ENCODE results near the gene PRR33. TPM values are rescaled to one million over a fixed set of nuclear protein-coding genes. Genes with fewer than 3 reads are reported as not detected.

Gene PRR33
- polyA plus RNA-seq, 2 of the 4 experiments (the other 2 are of a cell fraction) = not detected

DNA sequence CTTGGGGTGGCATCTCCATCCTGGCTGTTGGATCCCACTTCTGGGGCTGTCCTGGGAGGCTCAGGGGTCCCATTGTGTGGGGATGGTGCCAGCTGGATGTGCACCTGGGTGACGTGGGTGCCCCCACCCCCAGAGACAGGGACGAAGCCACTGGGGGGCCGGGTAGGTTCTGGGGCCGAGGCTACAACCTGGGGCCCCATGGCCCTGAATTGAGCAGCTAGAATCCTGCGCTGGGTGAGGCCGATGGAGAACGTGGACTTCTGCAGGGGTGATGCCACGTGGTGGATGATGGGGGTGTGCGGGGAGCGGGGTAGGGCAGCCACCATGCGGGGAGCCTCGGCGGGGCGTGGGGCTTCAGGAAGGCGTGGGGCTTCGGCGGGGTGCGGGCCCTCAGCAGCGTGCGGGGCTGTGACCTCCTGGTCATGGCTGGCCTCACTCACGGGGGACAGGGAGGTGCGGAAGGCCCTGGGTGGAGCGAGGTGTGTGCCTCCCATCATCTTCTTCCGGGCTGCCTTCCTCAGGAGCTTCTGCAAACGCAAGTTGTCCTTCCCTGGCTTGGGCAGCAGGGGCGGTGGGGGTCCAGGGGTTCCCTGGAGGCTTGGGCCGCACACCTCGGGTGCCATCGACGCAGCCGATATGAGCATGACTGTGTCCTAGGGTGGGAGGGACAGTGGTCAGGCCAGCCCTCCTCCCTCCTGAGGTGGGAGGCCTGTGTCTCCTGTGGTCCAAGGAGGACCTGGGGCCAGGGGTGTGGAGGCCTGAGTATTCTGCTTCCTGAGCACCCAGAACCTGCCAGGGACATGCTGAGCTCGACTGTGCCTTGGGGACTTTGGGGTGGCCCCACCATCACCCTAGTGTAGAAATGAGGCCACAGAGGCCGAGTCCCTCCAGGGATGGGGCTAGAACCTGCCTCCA, 1.5 kb downstream of the PRR33 start:
- ChIA-PET CTCF (interaction anchor here (0.8 to 3.4 kb wide), 12 partner anchors 8 to 261 kb away, joined by 3 to 18 read pairs (median 3); no protein-coding TSS in a partner anchor), POLR2A (no interaction called here)
- Histone ChIP-seq H3K4me2 (no peak overlapping the region), H3K4me1 (no peaks in the 10 kb centered on the region), H3K27ac (no peak overlapping the region), H3K4me3 (no peak overlapping the region), H3K9me3 (no peaks in the 10 kb centered on the region)
- no CpG with 5 or more reads among the region's 33 CpGs for WGBS (ENCODE audit: missing lambda C conversion rate)
- ATAC-seq (no peak), DNase-seq (ENCODE audit: low read depth in 1 of 2, low spot score in 1 of 2) (no peak), FAIRE-seq (no peak)
- TF ChIP-seq POLR2A (IDR thresholded peaks at IDR 0.05; ENCODE audit: low read length) (no peak), POLR2AphosphoS2 (conservative IDR thresholded peaks at IDR 0.05; ENCODE audit: low read length) (no peak), ZSCAN20 (CRISPR knock-in tag; IDR thresholded peaks at IDR 0.05) (no peak), RCOR1 (IDR thresholded peaks at IDR 0.05; ENCODE audit: low read depth, low read length) (no peak), JUN (IDR thresholded peaks at IDR 0.05) (no peak), HEYL (CRISPR knock-in tag; IDR thresholded peaks at IDR 0.05) (no peak), CHD4 (IDR thresholded peaks at IDR 0.05; ENCODE audit: borderline replicate concordance) (no peak), NFE2L2 (conservative IDR thresholded peaks at IDR 0.05; ENCODE audit: low read length) (no peak)
- TF ChIP-seq, protein P1, sequence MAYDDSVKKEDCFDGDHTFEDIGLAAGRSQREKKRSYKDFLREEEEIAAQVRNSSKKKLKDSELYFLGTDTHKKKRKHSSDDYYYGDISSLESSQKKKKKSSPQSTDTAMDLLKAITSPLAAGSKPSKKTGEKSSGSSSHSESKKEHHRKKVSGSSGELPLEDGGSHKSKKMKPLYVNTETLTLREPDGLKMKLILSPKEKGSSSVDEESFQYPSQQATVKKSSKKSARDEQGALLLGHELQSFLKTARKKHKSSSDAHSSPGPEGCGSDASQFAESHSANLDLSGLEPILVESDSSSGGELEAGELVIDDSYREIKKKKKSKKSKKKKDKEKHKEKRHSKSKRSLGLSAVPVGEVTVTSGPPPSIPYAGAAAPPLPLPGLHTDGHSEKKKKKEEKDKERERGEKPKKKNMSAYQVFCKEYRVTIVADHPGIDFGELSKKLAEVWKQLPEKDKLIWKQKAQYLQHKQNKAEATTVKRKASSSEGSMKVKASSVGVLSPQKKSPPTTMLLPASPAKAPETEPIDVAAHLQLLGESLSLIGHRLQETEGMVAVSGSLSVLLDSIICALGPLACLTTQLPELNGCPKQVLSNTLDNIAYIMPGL (CRISPR knock-in tag; IDR thresholded peaks at IDR 0.05; ENCODE audit: borderline replicate concordance) = no peak

DNA sequence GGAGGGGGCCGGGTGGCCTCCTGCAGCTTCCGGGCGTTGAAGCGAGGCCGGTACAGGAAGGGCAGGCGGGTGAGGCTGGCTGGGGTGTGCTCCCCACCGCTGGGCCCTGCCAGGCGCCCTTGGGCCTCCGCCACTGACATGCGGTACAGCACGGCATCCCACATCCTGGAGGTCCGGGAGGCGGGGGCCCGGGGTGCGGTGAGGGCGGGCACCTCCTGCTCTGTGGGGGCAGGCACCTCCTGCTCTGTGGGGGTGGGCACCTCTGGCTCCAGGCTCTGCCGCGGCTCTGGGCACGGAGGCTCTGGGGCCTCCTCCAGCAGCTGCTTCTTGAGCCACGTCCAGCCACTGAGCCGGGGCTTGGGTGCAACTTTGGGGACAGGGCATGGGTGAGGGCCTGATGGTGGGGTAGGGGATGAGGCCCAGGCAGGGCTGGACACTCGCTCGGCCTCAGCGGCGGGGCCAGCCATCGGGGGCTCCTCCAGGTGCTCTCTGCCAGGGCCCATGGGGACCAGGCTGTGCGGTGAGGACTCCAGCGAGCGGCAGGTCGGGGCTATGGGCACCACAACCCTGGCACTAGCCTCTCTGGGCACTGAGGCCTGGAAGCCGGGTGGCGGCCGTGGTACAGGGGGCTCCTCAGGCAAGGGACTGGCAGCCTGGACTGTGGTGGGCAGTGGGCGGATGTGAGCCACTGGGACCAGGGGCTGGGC, 2.3 kb downstream of the PRR33 start:
- ATAC-seq (no peak; a peak in 1 of 6 replicates), DNase-seq (ENCODE audit: low read depth in 1 of 2, low spot score in 1 of 2) (no peak), FAIRE-seq (no peak)
- ChIA-PET POLR2A (no interaction called here), CTCF (interaction anchor here (0.7 to 3.4 kb wide), 7 partner anchors 7 to 262 kb away, joined by 3 to 18 read pairs (median 4); no protein-coding TSS in a partner anchor)
- Histone ChIP-seq H3K4me2 (no peak overlapping the region), H3K4me3 (no peak overlapping the region), H3K4me1 (no peaks in the 10 kb centered on the region), H3K9me3 (no peaks in the 10 kb centered on the region), H3K27ac (no peak overlapping the region)
- 61% methylated on average over 27 of the region's 34 CpGs for WGBS (ENCODE audit: missing lambda C conversion rate)
- TF ChIP-seq CEBPB (IDR thresholded peaks at IDR 0.05) (no peak), ZC3H11A (IDR thresholded peaks at IDR 0.05) (no peak), RCOR1 (IDR thresholded peaks at IDR 0.05; ENCODE audit: low read depth, low read length) (no peak), POLR2AphosphoS2 (conservative IDR thresholded peaks at IDR 0.05; ENCODE audit: low read length) (no peak), TFCP2L1 (CRISPR knock-in tag; IDR thresholded peaks at IDR 0.05) (no peak), ESRRA (IDR thresholded peaks at IDR 0.05; ENCODE audit: borderline replicate concordance, low read length) (no peak), EHF (CRISPR knock-in tag; IDR thresholded peaks at IDR 0.05) (no peak), TP53 (CRISPR knock-in tag; IDR thresholded peaks at IDR 0.05) (no peak), SREBF2 (IDR thresholded peaks at IDR 0.05) (no peak), ZSCAN20 (CRISPR knock-in tag; IDR thresholded peaks at IDR 0.05) (no peak), JUN (IDR thresholded peaks at IDR 0.05) (no peak), PHF8 (IDR thresholded peaks at IDR 0.05; ENCODE audit: borderline replicate concordance, low read depth) (no peak), MAFK (IDR thresholded peaks at IDR 0.05; ENCODE audit: partially characterized antibody) (no peak), FOSL2 (IDR thresholded peaks at IDR 0.05) (no peak), FOSL2 (CRISPR knock-in tag; IDR thresholded peaks at IDR 0.05) (no peak)
- TF ChIP-seq, protein P2, sequence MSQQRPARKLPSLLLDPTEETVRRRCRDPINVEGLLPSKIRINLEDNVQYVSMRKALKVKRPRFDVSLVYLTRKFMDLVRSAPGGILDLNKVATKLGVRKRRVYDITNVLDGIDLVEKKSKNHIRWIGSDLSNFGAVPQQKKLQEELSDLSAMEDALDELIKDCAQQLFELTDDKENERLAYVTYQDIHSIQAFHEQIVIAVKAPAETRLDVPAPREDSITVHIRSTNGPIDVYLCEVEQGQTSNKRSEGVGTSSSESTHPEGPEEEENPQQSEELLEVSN (IDR thresholded peaks at IDR 0.05; ENCODE audit: borderline replicate concordance, low read depth) = no peak
- TF ChIP-seq, protein P3, sequence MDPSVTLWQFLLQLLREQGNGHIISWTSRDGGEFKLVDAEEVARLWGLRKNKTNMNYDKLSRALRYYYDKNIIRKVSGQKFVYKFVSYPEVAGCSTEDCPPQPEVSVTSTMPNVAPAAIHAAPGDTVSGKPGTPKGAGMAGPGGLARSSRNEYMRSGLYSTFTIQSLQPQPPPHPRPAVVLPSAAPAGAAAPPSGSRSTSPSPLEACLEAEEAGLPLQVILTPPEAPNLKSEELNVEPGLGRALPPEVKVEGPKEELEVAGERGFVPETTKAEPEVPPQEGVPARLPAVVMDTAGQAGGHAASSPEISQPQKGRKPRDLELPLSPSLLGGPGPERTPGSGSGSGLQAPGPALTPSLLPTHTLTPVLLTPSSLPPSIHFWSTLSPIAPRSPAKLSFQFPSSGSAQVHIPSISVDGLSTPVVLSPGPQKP (IDR thresholded peaks at IDR 0.05; ENCODE audit: low read depth, low read length) = no peak
- TF ChIP-seq, protein P4, sequence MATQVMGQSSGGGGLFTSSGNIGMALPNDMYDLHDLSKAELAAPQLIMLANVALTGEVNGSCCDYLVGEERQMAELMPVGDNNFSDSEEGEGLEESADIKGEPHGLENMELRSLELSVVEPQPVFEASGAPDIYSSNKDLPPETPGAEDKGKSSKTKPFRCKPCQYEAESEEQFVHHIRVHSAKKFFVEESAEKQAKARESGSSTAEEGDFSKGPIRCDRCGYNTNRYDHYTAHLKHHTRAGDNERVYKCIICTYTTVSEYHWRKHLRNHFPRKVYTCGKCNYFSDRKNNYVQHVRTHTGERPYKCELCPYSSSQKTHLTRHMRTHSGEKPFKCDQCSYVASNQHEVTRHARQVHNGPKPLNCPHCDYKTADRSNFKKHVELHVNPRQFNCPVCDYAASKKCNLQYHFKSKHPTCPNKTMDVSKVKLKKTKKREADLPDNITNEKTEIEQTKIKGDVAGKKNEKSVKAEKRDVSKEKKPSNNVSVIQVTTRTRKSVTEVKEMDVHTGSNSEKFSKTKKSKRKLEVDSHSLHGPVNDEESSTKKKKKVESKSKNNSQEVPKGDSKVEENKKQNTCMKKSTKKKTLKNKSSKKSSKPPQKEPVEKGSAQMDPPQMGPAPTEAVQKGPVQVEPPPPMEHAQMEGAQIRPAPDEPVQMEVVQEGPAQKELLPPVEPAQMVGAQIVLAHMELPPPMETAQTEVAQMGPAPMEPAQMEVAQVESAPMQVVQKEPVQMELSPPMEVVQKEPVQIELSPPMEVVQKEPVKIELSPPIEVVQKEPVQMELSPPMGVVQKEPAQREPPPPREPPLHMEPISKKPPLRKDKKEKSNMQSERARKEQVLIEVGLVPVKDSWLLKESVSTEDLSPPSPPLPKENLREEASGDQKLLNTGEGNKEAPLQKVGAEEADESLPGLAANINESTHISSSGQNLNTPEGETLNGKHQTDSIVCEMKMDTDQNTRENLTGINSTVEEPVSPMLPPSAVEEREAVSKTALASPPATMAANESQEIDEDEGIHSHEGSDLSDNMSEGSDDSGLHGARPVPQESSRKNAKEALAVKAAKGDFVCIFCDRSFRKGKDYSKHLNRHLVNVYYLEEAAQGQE (IDR thresholded peaks at IDR 0.05) = no peak

Measured in A549 (cell line).